GM12801 (cell line): ENCODE measurements around the gene TMEM184B.

Experiments
- TF ChIP-seq, protein P1 (sequence below): IDR thresholded peaks from one replicate; pipeline ENCODE4 v1.5.1; 2011; ENCODE audit warnings: control low read depth; ENCODE audit not compliant: insufficient read length; ENCODE audit errors: extremely low read depth

TMEM184B gene

DNA sequence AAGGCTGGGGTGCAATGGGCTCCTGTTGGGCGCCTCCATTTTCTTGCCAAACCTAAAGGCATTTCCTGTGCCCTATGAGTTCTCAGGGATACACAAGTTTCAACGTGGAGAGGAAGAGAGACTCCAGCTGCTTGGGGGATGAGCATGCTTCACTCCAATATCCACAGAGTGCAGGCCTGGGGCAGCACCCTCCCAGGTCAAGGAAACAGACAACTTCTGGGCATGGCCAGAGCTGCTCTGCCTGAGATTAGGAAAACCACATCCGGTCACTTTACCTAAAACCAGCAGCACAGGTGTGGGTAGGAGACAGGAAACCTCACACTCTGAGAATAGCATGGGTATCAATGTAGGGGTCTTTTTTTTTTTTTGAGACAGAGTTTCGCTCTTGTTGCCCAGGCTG lies 28.7 kb downstream of the TMEM184B start:
- TF ChIP-seq, protein P1, sequence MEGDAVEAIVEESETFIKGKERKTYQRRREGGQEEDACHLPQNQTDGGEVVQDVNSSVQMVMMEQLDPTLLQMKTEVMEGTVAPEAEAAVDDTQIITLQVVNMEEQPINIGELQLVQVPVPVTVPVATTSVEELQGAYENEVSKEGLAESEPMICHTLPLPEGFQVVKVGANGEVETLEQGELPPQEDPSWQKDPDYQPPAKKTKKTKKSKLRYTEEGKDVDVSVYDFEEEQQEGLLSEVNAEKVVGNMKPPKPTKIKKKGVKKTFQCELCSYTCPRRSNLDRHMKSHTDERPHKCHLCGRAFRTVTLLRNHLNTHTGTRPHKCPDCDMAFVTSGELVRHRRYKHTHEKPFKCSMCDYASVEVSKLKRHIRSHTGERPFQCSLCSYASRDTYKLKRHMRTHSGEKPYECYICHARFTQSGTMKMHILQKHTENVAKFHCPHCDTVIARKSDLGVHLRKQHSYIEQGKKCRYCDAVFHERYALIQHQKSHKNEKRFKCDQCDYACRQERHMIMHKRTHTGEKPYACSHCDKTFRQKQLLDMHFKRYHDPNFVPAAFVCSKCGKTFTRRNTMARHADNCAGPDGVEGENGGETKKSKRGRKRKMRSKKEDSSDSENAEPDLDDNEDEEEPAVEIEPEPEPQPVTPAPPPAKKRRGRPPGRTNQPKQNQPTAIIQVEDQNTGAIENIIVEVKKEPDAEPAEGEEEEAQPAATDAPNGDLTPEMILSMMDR = no peak

DNA sequence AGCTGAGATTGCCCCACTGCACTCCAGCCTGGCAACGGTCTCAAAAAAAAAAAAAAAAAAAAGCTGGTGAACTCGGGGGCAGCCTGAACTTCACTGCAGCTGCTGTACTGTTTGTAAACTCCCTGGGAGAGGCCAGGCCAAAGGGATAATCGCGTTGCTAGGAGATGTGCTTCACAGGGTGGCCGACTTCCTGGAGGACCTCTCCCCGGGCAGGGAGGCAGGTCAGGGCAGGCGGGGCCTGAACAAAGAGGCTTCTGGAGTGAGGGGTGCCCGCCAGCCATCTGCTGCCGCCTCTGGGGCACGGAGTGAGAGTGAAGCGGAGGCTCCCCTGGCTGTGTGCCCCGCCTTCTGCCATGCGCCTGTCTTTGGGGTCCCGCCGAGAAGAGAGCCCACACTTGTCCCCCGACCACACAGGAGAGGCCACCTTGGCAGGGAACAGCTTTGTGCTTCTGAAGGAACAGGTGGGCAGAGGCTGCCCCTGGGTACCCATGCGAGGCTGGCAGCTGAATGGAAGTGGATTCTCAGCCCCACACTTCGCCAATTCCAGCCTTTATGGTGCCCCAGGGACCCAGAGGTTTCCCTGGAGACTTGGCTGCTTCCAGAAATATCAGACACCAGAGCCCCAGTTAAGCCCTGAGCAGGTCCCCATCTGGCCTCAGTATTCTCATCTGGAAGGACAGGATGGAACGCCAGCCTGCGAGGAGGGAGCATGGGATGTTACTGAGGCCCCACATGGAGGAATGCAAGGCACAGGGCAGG lies 29.6 kb downstream of the TMEM184B start:
- TF ChIP-seq, protein P1 = no peak

DNA sequence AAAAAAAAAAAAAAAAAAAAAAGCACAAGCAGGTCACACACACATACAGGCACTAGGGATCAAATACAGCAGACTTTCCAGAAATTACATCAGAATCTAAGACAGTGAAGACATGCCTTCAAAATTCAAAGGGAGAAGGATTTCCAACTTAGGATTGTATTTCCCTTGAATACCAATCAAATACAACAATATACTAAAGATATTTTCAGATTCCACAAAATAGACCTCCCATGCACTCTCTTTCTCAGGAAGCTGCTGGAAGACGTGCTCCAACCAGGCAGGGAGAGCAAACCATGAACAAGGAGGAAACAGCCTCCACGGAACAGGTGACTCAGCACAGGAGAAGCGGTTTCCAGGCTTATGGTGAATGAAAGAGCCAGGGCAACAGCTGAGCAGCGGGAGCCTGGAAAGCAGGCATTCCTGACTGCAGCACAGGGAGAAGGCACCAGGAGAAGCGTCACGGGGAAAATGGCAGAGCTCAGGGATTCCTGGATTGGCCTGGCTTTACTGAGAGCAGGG lies 32.0 kb downstream of the TMEM184B start:
- TF ChIP-seq, protein P1 = no peak

DNA sequence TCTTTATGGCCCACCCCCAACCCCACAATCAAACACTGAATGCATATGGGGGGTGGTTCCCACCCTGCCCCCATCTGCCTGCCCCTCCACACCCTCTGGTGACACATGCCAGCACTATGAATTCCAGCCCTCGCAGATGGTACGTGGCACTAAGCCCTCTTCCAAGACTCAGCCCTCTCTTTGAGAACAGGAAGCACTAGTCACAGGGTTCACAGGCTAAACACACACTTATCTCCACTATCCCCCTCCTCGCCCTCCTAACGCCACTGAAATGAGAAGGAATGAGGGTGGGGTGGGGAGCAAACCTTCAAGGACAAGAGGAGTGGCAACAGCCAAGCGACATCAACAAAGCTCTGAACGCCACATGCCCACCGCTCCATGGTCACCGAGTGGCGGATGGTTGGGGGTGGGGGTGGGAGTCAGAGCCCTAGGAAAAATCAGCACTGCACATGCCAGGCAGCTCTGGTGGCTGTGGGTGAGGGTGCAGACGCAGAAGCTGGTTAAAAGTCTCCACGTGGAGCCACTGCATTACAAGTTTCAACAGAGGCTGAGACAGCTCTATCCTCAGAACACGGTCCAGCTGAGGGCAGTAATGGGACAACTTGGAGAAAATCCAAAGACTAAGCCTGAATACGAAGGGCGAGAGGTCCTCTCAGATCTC lies 33.6 kb downstream of the TMEM184B start:
- TF ChIP-seq, protein P1 = no peak

DNA sequence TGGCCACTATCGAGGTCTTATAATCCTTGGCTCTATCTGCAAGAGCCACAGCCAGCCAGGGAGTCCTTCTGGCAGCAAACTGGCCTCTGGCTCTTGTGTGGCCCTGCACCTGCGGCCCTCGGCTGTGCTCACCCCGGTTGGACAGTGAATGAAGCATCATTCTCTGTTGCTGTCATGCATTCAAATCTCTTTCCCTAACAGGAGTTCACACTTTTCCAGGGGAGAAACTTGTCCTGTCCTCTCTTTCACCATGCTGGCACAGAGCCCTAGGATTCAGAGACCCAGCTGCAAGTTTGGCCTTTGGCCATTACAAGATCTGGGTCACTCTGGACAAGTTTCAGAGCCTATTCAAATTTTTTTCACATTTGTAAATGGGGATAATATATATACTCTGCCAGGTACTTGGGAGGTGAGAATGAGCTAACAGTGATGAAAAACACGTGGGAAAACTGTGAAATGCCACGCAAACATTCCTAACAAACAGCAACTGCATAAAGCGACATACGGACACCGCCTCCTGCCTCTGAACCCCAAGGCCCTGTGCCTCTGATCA lies 34.2 kb downstream of the TMEM184B start:
- TF ChIP-seq, protein P1 = no peak

DNA sequence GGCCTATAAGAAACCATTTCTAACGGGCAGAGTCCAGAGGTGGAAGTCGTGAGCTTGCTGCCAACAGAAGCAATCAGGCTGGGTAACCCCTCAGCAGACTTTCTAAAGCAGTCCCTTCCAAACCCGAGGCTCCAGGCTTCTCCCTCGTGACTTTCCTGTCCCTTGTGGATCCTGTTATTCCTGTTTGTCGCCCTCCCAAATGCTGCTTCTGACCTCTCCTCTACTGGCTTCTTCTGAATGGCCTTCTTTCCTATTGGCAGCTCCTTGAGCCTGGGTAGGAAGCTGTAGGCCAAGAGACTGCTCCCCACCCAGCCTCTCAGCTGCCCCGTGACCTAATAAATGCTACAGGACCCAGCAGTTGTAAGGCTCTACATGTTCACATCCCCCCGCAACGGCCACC lies 36.0 kb downstream of the TMEM184B start:
- TF ChIP-seq, protein P1 = no peak

DNA sequence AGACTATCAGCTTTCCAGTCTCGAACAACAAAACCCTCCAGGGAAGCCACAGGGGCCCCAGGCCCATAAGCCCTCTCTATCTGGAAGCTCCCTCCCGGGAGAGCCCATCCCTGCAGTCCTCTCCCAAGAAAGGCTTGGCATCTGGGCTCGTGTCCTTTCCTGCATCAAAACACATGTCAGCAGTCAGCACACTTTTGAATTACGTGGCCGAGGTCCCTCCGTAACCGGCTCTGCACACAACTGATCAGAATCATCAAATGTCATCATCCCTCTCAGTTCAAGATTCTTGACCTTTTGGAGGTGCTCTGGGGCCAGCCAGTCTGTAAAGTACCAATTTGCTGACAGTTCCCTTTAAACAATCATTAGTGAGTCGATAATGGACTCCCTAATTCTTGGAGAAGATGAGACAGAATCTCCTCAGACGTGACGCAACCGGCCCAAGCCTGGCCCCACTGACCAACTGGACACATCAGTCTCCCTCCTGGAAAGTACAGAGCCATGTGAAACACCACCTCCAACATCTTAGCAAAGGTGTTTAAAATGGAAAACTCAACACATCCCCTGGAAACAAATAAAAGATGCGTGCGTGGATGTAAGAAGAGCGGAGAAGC lies 37.5 kb downstream of the TMEM184B start:
- TF ChIP-seq, protein P1 = no peak
